Erythroblast (primary cell): ENCODE data around the gene DYNAP.

ENCODE experiments used
- DNase-seq, 2 experiments: peaks; one replicate each; lab custom pipeline; 2025; lab: John Stamatoyannopoulos, UW
- GATA1 ChIP-seq: IDR thresholded peaks from 2 replicates; pipeline ENCODE4 v1.6.1; 2011; ENCODE audit warnings: low read depth, mild to moderate bottlenecking, control low read depth, low read length, moderate library complexity
- POLR2A ChIP-seq: IDR thresholded peaks from 2 replicates; pipeline ENCODE4 v1.6.1; 2011; ENCODE audit warnings: mild to moderate bottlenecking, low read length

Gene DYNAP

GRCh38 chr18:54608028-54608642 is 17.1 kb downstream of the DYNAP start:
- DNase-seq, result no peak
- TF ChIP-seq POLR2A (no peak), GATA1 (no peak)

- TF ChIP-seq GATA1 (no peak), POLR2A (no peak)
- DNase-seq, result no peak
Measured at GRCh38 chr18:54611816-54612215, 20.8 kb downstream of the DYNAP start.

- no peak for DNase-seq
- TF ChIP-seq GATA1, result no peak
- no peak for TF ChIP-seq POLR2A
Measured at GRCh38 chr18:54612237-54612636, 21.2 kb downstream of the DYNAP start.

- no peak for DNase-seq
- TF ChIP-seq POLR2A (no peak), GATA1 (no peak)
Measured at GRCh38 chr18:54613174-54613573, 22.1 kb downstream of the DYNAP start.

- DNase-seq, result no peak
- TF ChIP-seq GATA1, result no peak
- no peak for TF ChIP-seq POLR2A
Measured at GRCh38 chr18:54616220-54616848, 25.3 kb downstream of the DYNAP start.

- TF ChIP-seq POLR2A (no peak), GATA1 (no peak)
- no peak for DNase-seq
Measured at GRCh38 chr18:54622084-54622483, 31.0 kb downstream of the DYNAP start.

GRCh38 chr18:54626779-54627178 is 35.7 kb downstream of the DYNAP start:
- no peak for TF ChIP-seq GATA1
- no peak for TF ChIP-seq POLR2A
- no peak for DNase-seq

- TF ChIP-seq POLR2A (no peak), GATA1 (no peak)
- DNase-seq, result no peak
Measured at GRCh38 chr18:54630963-54631362, 39.9 kb downstream of the DYNAP start.

GRCh38 chr18:54636217-54636616 is 45.2 kb downstream of the DYNAP start:
- TF ChIP-seq GATA1 (no peak), POLR2A (no peak)

GRCh38 chr18:54641734-54642133 is 50.7 kb downstream of the DYNAP start:
- DNase-seq, result no peak
- no peak for TF ChIP-seq GATA1
- no peak for TF ChIP-seq POLR2A

More at GRCh38 chr18:54636217-54636616, 45.2 kb downstream of the DYNAP start:
- no peak for DNase-seq

GRCh38 chr18:54647176-54647575 is 56.1 kb downstream of the DYNAP start:
- peak; percentile 32 to 34 for DNase-seq
- TF ChIP-seq GATA1 (no peak), POLR2A (no peak)
